ENCODE measurements around the gene CRYL1.

CRYL1 gene

DNA sequence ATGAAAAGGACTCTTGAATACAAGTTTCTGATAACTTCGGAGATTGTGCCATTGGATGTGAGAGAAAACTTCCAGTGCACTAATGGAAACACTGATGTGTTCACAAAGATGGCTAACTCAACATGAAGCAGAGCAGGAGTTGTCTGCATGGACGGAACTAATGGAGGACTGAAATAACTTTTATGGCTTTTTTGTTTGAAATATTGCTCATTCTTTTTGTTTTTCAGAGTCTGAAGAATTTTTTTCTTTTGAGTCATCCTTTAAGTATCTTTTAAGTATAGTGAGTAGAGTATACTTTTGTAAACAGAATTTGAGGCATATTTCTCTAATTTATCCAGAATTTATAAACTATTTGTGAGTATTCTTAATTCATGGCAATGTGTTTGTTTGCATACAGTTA, 25.7 kb downstream of the CRYL1 start:
- no peak for DNase-seq
- no peaks in the 10 kb centered on the region for H3K4me1 ChIP-seq

DNA sequence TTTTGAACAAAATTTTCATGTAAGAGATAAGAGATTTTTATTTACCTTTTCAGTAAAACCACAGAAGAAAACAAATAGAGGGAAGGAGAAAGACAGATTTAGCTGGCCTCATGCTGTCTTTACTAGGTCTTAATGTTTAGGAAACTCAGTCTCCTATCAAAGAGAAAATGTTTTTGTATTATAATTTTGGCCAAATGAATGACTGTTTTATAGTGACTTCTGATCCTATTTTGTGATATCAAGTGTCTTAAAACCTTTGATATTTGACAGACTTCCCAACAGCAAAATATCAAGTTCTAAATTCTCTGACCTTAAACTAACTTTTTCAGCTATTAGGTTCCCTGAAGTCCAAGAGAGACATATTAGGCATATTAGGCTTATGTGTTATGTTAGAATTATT, 27.0 kb downstream of the CRYL1 start:
- Histone ChIP-seq H3K27me3 (no peaks in the 10 kb centered on the region), H3K4me3 (ENCODE audit: low read depth, low read length) (no peak overlapping the region), H3K9me3 (no peaks in the 10 kb centered on the region), H3K36me3 (no peaks in the 10 kb centered on the region), H3K4me1 (no peaks in the 10 kb centered on the region)
- no peak for DNase-seq
- TF ChIP-seq, protein P1, sequence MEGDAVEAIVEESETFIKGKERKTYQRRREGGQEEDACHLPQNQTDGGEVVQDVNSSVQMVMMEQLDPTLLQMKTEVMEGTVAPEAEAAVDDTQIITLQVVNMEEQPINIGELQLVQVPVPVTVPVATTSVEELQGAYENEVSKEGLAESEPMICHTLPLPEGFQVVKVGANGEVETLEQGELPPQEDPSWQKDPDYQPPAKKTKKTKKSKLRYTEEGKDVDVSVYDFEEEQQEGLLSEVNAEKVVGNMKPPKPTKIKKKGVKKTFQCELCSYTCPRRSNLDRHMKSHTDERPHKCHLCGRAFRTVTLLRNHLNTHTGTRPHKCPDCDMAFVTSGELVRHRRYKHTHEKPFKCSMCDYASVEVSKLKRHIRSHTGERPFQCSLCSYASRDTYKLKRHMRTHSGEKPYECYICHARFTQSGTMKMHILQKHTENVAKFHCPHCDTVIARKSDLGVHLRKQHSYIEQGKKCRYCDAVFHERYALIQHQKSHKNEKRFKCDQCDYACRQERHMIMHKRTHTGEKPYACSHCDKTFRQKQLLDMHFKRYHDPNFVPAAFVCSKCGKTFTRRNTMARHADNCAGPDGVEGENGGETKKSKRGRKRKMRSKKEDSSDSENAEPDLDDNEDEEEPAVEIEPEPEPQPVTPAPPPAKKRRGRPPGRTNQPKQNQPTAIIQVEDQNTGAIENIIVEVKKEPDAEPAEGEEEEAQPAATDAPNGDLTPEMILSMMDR (IDR thresholded peaks at IDR 0.05; ENCODE audit: low read depth, low read length): no peak

More for the DNA sequence above, 25.7 kb downstream of the CRYL1 start:
- no peaks in the 10 kb centered on the region for H3K27me3 ChIP-seq
- no peaks in the 10 kb centered on the region for H3K36me3 ChIP-seq
- TF ChIP-seq, protein P1 (IDR thresholded peaks at IDR 0.05; ENCODE audit: low read depth, low read length): no peak
- no peak overlapping the region for H3K4me3 ChIP-seq (ENCODE audit: low read depth, low read length)
- no peaks in the 10 kb centered on the region for H3K9me3 ChIP-seq

DNA sequence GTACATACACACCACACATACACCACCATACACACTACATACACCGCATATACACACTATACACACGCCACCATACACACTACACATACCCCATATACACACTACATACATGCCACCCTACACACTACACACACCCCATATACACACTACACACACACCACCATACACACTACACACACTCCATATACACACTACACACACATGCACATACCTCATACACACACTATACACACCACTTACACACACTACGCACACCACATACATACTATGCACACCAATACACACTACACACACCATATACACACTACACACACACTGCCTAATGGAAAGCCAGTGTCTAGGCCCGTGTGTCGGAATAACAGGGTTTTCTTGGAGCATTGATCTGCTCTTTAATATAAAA, 27.5 kb downstream of the CRYL1 start:
- Histone ChIP-seq H3K4me1 (no peaks in the 10 kb centered on the region), H3K36me3 (no peaks in the 10 kb centered on the region), H3K4me3 (ENCODE audit: low read depth, low read length) (no peak overlapping the region), H3K27me3 (no peaks in the 10 kb centered on the region), H3K9me3 (no peaks in the 10 kb centered on the region)
- DNase-seq: no peak
- TF ChIP-seq, protein P1 (IDR thresholded peaks at IDR 0.05; ENCODE audit: low read depth, low read length): no peak

DNA sequence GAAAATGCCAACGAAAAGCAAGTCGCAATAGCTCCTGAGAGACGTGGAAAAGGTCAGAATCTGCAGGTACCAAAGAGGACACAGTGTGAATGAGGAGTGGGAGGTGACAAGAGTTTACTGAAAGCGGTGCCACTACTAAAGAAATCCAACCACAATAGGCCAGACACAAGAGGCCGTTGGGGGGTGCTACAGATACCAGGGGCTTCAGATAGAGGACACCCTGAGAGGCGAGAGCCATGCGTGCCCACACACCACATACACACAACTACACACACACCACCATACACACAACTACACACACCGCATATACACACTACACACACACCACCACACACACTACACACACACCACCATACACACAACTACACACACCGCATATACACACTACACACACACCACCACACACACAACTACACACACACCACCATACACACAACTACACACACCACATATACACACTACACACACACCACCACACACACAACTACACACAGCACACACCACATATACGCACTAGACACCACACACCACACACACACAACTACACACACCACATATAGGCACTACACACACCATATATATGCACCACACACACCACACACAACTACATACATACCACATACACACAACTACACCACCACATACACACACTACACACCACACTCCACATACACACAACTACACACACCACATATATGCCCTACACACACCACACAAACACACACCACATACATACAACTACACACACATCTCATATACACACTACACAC, 28.5 kb downstream of the CRYL1 start:
- no peak for DNase-seq
- H3K27me3 ChIP-seq: no peaks in the 10 kb centered on the region
- no peaks in the 10 kb centered on the region for H3K9me3 ChIP-seq
- H3K4me3 ChIP-seq (ENCODE audit: low read depth, low read length): no peak overlapping the region
- TF ChIP-seq, protein P1 (IDR thresholded peaks at IDR 0.05; ENCODE audit: low read depth, low read length): no peak
- no peaks in the 10 kb centered on the region for H3K4me1 ChIP-seq
- no peaks in the 10 kb centered on the region for H3K36me3 ChIP-seq

DNA sequence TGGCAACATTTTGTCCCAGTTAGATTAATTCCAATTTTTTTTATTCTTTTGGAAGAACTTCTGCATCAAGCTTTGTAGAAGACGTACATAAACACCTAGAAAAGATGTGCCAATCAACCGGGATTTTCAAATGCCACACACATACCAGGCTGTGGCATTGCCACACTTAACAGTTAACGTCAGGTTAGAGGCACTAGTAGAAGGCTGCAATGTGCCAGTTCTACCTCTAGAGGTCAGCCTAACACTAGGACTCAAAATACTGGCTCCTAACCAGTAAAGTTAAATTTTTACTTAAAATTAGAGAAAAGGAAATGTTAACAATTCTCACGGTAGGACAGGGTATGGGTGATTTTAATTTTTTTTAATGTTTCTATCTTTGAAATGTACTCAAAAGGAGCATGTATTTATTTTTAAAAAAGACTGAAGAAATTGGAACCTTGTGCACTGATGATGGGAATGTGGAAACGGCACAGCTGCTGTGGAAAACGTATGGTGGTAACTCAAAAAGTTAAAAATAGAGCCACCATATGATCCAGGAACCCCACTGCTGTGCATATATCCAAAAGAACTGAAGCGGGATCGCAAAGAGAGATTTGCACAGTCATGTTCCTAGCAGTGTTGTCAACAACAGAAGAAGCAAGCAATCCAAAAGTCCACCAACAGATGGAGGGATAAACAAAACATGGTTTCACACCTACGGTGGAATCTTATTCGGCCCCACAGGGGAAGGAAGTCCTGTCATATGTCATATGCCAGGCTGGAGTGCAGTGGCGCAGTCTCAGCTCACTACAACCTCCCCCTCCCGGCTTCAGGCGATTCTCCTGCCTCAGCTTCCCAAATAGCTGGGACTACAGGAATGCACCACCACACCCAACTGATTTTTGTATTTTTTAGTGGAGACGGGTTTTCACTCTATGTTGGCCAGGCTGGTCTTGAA, 30.3 kb downstream of the CRYL1 start:
- H3K27me3 ChIP-seq: no peaks in the 10 kb centered on the region
- no peaks in the 10 kb centered on the region for H3K4me1 ChIP-seq
- H3K9me3 ChIP-seq: no peaks in the 10 kb centered on the region
- peak; percentile 46 for DNase-seq
- TF ChIP-seq, protein P1 (IDR thresholded peaks at IDR 0.05; ENCODE audit: low read depth, low read length): peak; percentile 99
- H3K36me3 ChIP-seq: no peaks in the 10 kb centered on the region
- no peak overlapping the region for H3K4me3 ChIP-seq (ENCODE audit: low read depth, low read length)
